Medulla oblongata (tissue), 1 donor: Measurements from ENCODE around the gene RNF208.

Experiments
- DNase-seq: peaks from one replicate; pipeline ENCODE4 v3.0.0-alpha.2; 2015; ENCODE audit errors: extremely low spot score

RNF208 gene

DNA sequence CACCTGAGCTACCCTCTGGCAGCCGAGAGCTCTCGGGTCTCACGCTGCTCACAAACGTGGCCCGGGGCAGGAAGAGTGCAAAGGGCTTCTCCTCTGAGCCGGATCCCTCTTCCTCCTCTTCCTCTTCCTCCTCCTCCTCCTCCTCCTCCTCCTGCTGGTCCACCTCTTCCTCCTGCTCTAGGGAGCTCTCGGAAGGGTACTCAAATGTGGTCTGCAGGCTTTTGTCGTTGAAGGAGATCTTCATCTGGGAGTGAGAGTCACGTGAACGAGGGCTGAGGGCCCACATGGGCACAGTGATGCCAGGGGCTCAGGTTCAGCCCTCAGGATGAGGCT lies 29.6 kb downstream of the RNF208 start:
- DNase-seq: no peak

DNA sequence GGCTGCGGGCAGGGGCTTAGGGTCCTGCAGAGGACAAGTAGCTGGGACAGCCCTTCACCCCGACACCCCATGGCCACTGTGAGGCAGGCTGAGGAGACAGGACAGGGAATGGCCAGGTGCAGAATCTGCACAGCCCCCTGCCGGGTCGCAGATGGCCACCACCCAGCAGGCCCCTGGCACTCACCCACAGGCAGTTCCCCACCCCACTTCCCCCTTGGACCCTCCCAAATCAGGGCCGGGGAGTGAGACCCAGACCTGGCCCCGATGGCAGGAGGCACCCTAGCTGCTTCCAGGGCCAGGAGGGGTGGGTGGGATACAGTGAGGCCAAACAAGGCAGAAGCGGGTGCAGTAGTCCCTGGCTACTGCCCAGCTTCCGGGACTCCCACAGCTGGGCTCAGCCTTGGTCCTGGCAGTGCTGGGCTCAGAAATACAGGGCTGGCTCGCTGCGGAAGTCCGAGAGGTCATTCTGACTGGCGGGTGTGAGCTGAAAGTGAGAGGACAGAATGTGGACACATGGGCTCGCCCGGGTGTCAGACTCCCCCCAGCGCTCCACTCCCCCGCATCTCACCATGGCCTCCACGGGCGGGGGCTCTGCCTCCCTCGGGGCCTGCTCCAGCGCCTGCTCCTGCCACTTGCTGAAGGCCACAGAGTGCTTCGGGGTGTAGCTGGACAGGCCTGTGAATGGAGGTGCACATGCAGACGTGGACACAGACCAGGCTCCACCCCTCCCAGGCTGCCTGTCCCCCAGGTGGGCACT lies 30.2 kb downstream of the RNF208 start:
- DNase-seq: peak; percentile 68

DNA sequence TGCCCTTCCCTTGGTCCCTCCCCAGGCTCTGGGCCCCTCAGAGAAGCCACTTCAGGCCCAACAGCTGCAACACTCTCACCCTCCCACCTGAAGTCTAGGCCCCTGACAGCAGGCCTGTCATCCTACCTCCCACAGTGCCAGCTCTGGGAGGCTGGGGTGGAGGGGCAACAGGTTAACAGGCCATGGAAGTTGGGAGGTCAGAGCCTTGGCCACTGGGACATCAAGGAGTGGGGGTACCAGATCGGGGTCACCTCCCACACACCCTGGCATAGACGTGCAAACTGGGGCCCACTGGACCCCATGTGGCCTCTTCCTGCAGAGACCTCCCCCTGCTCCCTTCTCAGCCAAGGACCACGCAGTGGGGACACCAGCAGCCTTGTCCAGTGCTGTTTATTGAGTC lies 30.8 kb downstream of the RNF208 start:
- DNase-seq: no peak

DNA sequence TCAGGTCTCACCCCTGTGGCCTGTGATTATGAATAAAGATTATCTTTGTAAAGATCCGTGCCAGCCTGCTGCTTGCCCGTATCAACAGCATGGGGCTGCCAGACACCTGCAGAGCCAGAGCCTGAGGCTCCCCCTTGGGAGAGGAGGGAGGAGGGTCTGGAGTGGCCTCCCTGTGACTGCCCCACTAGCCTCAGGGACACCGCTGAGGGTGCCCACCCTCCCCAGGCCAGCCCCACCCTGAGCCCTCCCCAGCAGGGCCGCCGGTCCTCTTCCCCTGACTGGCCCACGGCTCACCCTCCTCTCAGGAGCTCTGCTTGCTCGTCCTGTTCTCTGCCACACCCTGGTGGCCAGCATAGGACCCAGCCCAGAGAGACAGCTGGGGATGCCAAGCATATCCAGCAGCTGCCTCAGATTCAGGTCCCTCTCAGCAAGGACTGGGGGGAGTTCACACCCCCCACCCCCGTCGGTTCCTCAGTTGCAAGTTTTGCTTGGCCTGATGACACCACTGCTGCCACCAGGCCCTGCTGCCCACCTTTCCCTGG lies 31.7 kb downstream of the RNF208 start:
- no peak for DNase-seq

DNA sequence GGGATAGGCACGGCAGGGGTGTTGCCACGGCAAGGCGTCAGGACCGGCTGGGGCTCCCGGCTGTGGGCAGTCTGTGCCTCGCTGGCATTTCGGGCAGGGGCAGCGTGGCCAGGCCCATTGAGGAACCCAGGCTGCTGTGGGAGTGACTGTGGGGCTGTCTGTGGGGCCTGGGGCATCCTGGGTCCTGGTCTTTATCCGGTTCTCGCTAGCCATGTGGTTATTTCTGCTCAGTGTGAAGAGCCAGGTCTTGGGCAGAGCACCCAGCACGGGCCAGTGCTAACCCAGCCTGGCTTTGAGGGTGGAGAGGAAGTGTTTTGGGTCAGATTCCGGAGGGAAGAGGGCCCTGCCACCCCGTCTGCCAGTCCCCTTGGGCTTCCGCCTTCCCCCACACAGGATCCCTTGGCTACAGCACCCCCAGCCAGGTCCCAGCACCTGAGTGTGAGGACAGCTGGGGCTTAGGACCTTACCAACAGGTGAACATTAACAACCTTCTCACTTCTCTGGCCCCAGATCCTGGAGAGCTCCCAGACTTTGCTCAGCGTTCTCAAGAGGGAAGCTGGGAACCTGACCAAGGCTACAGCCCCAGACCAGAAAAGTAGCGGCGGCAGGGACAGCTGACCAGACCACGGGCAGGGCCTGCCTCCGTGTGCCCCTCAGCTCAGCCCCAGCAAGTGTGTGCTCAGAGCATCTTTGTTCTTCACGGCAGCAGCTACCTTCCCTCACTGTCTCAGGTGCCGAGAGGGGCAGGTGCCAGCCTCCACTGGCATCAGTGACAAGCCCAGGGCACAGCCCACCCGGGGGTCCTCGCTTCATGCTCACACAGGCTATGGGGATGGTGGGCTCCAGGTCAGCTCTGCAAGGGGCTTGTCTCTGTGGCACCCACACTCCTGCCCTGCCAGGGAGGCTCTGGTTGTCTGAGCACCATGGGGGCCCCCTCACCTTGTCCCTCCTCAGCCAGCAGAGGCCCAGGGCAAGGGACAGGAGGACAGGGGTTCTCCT lies 32.4 kb downstream of the RNF208 start:
- DNase-seq: no peak

DNA sequence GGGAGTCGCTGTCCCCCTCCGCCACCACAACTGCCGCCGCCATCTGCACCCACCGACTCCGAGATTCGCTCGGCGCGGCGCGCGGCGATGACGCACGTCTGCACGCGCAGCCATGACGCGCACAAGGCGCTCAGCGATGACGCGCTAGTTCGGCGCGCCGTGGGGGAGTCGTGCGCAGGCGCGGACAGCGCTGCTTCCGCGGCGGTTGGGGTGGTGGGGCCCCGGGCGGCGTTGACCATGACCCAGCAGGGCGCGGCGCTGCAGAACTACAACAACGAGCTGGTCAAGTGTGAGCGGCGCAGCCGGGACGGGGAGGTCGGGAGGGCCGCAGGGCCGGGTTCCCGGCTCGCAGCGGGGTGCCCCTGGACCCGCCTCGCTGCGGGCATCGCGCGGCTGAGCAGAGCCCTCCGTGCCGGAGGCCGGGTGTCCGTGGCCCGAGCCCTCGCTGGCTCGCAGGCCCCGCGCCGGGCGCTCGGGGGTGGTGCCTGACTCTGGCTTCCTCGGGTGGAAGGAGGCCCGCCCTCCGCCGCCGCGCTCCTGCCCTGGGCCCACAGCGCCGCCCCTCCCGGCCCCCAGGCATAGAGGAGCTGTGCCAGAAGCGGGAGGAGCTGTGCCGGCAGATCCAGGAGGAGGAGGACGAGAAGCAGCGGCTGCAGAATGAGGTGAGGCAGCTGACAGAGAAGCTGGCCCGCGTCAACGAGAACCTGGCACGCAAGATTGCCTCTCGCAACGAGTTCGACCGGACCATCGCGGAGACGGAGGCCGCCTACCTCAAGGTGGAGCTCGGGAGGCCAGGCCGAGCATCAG lies 33.3 kb downstream of the RNF208 start, which contains the start of the genes ANAPC2 and SSNA1:
Gene ANAPC2, minus strand, starts transcription at position 71 of the 807 bp plus-strand sequence. Its CDS starts 28 bp downstream, at position 43.
Gene SSNA1, plus strand, starts transcription at position 187 of the 807 bp plus-strand sequence. Its CDS starts 51 bp downstream, at position 238.
- peak; percentile 96 for DNase-seq

DNA sequence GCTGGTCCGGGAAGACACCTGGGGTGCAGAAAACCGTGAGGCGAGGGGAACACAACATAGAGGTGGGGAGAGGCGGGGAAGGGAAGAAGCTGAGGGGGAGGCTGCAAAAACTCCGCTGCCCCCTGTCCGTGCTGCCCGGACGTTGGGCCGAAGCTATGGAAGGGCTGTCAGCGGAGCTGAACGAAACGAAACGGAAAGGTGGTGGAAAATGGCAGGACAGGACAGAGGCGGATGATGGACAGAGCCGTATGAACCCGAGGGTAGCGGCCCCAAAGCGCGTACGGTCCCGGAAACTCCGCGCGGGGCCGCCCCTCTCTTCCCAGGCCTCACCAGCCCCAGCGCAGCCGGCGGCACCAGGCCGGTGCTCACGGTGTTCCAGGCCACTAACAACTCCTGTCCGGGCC lies 34.0 kb downstream of the RNF208 start:
- no peak for DNase-seq

DNA sequence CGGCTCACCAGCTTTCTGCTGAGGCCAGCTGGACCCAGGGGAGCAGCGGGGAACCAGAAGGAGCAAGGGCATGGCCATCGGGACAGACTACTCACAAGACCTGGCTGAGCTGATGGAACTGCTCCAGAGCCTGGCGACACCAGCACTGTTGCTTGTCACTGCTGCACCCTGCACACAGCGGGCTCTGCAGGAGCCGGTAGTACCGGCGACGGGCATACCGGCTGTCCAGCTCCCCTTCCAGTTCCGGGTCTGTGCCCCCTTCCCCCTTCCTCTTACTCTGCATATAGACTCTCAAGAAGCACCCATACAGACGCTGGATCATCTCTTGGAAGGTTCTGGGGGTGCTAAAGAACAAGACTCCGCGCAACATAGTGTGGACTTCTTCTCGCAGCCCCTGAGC lies 34.7 kb downstream of the RNF208 start:
- DNase-seq: no peak

DNA sequence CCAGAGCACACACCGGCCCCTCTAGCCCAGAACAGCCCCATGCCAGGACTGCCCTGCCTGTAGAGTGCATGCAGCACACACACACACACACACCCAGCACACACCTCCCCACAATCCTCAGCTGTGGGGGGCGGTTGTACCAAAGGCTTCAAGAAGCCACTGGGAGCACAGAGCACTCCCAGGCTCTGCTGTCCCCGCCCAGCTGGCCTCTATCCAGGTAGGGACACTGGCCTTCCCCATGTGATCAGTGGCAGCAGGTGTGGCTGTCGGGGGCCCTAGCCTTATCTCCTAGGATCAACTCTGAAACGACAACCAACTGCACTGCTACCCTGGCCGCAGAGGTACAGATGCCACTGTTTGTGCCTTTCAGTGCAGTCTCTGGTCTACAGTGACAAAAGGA lies 35.7 kb downstream of the RNF208 start:
- DNase-seq: no peak

DNA sequence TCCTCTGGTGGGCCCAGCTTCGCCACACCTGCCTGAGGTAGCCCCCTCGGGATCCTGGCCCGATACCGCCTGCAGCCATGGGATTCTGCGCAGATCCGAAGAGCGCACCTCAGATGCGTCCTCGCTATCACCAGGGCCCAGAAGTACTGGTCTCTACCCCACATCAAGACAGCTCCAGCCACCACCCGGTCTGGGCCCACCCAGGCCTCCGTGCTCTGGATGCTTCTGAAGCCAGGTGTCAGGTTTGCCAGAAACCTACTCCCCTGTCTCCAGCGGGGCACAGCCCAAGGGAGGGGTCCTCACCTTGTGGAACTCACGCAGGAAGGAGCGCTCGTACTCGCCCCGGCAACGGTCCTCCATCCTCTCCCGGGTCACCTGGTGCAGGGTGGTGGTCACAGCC lies 36.1 kb downstream of the RNF208 start:
- no peak for DNase-seq

DNA sequence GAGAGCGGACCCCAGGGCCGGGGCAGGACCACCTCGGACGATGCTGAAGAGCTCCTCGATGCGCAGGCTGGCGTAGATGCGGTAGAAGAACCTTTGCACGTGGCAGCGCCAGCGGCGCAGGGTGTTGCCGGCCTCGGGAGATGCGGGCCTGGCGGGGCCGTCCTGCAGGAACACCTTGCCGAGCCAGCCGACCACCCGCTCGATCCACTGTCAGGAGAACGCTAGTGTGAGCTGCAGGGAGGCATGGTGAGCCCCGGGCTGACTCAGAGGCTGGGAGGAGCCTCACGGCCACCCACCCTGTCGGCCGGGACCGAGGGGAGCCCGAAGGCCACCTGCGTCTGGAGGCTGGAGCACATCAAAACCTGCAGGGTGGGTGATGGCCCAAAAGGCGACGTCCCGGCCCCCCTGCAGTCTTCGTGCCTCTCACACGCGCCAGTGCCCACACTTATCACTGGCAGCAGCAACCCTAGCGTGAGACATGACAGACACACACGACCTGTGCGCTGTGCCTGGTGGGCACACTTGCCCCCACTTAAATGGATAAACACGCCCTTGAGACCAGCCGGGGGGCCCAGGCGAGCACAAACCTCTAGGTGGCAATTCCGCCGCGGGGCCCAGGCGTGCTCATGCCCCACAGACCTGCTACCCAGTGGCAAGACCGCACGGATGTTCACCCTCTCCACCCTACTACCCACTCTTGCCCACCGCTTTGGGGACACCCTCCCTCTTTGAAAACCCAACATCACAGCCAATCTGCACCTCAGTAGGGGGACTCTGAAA lies 37.0 kb downstream of the RNF208 start:
- DNase-seq: no peak

DNA sequence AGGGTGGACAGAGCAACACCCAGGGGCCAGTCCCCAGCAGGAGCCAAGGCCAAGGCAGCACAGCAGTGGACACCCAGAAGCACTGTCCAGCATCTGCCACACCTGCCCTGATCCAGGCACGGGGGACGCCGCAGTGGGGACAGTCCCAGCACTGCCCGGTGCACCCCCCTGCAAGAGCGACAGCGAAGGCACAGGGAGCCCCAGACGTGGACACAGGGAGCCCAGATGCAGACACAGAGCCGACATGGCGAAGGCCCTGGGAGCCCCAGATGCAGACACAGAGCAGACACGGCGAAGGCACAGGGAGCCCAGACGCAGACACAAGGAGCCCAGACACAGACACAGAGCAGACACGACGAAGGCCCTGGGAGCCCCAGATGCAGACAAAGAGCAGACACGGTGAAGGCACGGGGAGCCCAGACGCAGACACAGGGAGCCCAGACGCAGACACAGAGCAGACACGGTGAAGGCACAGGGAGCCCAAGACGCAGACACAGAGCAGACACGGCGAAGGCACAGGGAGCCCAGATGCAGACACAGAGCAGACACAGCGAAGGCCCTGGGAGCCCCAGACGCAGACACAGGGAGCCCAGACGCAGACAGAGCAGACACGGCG lies 38.0 kb downstream of the RNF208 start:
- DNase-seq: no peak

DNA sequence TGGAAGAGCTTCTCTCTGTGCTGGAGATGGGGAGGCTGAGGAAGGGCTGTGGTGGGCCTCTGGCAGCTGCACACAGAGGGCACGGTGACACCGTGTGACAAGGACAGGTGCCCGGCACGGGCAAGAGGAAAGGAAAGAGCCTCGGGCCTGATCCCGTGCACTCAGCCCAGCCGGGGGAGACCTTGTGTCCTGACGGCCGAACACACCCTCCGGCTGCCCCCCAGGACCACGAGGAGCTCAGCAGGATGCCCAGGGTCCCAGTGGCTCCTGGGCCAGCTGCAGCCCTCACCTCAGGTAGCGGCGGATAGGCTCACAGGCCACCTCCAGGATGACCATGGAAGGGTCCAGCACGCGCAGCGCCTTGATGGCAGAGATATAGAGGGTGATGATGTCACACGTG lies 39.2 kb downstream of the RNF208 start:
- no peak for DNase-seq

DNA sequence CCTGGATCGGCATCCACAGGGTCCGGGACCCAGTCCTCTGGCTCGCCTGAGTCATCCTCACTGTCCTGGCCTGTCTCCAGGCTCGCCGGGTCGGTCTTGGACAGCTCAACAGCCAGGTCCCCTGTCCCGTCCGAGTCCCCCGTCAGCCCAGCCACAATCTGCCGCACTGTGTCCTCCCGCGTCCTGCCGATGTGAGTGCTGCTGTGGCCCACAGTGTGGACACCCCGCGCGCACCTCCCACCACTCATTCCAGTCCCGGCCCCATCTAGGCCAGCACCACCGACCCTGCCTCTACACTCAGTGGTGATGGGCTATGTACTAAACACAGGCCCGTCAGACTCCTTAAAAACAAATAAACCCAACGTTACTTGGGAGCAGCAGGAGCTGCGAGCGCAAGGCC lies 40.4 kb downstream of the RNF208 start:
- no peak for DNase-seq

DNA sequence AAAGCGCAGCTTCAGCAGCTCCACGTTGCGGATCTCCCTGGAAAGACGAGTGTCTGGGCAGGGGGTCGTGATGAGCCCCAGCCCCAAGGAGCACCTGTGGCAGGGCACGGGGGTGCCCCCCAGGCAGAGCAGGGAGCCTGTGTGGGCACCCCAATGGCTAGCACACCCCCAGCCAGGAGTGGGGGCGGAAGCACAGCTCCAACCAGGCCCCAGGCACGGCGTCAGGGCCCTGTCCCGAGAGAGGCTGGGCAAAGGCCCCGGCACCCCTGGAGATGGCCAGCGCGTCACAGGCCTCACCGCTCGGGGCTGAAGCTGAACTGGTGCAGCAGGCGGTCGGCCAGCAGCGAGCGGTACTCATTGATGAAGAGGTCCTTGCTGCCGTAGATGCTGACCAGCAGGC lies 41.5 kb downstream of the RNF208 start:
- DNase-seq: no peak

DNA sequence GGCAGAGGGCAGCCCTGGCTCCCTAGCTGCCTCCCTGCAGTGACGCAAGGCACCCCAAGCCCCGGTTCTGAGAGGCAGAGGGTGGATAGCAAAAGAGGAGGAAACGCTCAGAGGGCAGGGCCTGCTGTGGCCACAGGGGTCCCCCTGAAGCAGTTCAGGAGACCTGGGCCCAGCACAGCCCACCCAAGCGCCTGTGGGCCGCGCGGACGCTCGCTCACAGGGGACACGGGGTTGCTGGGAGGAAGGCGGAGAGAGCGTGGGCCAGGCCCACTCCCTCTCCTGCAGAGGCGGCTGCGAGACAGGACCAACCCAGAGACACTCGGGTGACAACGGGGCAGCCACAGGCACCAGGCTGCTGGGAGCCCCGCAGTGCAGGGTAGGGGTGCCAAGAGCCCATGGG lies 42.3 kb downstream of the RNF208 start:
- DNase-seq: no peak

DNA sequence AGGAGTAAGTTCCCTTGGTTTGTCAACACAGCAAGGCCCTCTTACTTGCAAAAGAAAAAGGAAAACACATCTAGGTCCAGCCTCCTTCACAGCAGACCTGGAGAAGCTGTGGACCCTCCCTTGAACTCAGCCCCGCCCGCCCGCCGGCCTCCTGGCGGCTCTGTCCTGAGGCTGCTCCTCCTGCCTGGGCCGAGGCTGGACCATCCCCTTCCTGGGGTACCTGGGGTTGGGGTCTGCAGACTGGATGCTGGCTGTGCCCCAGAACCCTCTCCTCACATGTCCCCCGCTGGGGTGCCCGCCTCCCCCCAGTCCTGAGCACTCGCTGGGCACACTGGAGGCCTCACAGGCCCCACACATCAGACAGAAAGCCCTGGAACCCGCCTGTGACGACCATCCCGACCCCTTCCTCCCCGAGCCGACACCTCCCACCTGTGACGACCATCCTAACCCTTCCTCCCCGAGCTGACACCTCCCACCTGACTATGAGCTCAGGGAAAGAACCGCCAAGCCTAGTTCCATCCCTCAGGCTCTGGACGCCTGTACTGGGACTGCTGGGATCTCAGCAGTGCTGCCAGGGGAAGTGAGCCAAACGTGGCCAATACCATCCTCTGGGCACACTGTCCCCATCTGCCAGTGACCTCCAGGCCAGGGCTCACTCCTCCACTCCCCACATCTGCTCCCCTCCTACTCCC lies 43.0 kb downstream of the RNF208 start:
- DNase-seq: no peak

DNA sequence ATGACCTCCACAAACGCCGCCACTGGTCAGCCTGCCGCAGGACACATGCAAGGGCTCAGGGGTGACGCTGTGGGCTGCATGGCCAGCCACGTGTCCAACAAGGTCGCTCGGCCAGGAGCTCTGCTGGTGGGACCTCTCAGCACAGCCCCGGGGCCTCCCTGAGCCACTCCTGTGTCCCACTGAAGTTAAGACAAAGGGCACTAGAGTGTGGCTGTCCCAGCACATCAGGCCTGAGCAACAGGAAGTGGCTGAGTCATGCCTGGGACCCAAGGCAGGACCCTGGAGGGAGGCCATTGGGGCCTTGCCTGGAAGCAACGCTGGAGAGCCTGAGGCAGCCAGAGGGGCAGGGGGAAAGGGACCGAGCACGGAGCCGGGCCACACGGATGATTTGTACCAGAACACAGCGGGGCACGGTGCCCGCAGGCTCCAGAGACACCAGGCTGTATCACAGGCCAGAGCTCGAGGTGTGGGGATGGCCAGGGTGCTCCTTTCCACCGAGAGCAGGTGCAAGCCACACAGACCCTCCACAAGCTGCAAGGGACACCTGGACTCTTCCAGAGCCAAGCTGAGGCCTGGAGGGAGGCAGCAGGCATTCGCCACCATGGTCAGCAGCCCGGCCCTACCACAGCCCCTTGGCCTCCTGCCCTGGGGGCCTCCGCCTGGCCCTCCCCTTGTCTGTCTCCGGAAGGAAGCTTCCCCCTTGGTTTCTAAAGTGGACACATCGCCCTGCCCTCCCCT lies 43.7 kb downstream of the RNF208 start:
- DNase-seq: no peak
